Astrocyte of the cerebellum (primary cell): Measurements from ENCODE around the gene BCS1L.

Experiments used
- DNase-seq: peaks from one replicate; pipeline ENCODE4 v3.0.0-alpha.2; 2011; ENCODE audit warnings: low read depth
- H3K4me3 ChIP-seq: 2 replicates; pipeline ENCODE4 v1.5.1; 2011; ENCODE audit warnings: mild to moderate bottlenecking, low read depth, low read length, moderate library complexity
- CTCF ChIP-seq: IDR thresholded peaks from 2 replicates; pipeline ENCODE4 v1.5.1; 2012; ENCODE audit warnings: low read length, low read depth, moderate library complexity, mild to moderate bottlenecking; ENCODE audit errors: missing control alignments
- in situ Hi-C: cut with HindIII; loops from 2 replicates; pipeline ENCODE4 v1.10.0; 2017; ENCODE audit warnings: low sequenced_read_pairs

Gene BCS1L

GRCh38 chr2:218694405-218695145 lies 35.1 kb downstream of the BCS1L start:
- no peak for DNase-seq
- no peak for TF ChIP-seq CTCF
- in situ Hi-C loops: no loop called here
- no peak overlapping the region for H3K4me3 ChIP-seq

GRCh38 chr2:218698885-218699284 lies 39.4 kb downstream of the BCS1L start:
- H3K4me3 ChIP-seq: no peak overlapping the region
- TF ChIP-seq CTCF: no peak
- no peak for DNase-seq
- in situ Hi-C loops: no loop called here

GRCh38 chr2:218701806-218702205 lies 42.3 kb downstream of the BCS1L start:
- TF ChIP-seq CTCF: no peak
- in situ Hi-C loops: no loop called here
- DNase-seq: peak; percentile 63
- no peak overlapping the region for H3K4me3 ChIP-seq

- TF ChIP-seq CTCF: no peak
- no peak for DNase-seq
- H3K4me3 ChIP-seq: no peak overlapping the region
- in situ Hi-C loops: no loop called here
Measured at GRCh38 chr2:218703341-218703740, 43.9 kb downstream of the BCS1L start.

- no peak for DNase-seq
- in situ Hi-C loops: no loop called here
- H3K4me3 ChIP-seq: no peak overlapping the region
- no peak for TF ChIP-seq CTCF
Measured at GRCh38 chr2:218708086-218708485, 48.6 kb downstream of the BCS1L start.

GRCh38 chr2:218709908-218710307 lies 50.4 kb downstream of the BCS1L start:
- in situ Hi-C loops: no loop called here
- no peak for DNase-seq
- H3K4me3 ChIP-seq: no peak overlapping the region
- TF ChIP-seq CTCF: no peak
